GM18858 (cell line): ENCODE results near the gene SEL1L2.

Experiments
- ATAC-seq: cut with Tn5 transposase; IDR thresholded peaks from one replicate; pipeline ENCODE4 v1.9.1; 2021; ENCODE audit not compliant: unreplicated experiment

Gene SEL1L2

DNA sequence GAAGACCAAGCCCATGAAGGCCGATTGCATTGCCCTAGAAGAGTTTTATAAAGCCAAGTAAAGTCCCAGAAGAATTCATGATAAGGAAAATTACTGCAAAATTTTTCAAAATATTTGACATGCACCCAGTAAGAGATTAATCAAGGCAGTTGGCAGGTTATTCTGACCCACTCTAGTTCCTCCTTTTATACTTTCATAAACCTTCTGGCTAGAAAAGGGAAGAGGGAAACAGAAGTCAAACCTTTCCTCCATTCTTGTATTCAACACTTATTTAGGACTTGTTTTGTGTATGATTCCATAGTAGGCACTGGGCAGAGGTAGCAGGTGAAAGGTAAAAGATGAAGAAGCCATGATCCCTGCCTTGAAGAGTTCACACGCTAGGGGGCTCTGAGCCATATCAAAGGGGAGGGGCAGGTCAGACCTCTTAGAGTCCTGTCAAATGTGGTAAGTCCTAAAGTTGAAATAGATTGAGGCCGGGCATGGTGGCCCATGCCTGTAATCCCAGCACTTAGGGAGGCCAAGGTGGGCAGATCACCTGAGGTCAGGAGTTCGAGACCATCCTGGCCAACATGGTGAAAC is 120.2 kb downstream of the SEL1L2 start:
- ATAC-seq = no peak

DNA sequence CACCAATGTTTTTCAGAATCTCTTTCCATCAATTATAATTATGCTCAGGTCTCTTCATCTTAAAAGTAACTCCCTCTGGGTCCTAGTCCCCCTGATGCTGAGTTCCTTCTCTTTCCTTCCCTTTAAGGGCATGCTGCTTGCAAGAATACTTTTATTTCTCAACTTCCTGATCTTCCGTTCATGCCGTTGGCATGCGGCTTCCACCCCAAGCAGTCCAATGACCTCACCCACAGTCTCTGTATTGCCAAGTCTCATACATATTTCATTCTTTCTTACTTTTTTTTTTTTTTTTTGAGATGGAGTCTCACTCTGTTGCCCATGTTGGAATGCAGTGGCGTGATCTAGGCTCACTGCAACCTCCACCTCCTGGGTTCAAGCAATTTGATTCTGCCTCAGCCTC is 122.1 kb downstream of the SEL1L2 start:
- ATAC-seq = no peak

DNA sequence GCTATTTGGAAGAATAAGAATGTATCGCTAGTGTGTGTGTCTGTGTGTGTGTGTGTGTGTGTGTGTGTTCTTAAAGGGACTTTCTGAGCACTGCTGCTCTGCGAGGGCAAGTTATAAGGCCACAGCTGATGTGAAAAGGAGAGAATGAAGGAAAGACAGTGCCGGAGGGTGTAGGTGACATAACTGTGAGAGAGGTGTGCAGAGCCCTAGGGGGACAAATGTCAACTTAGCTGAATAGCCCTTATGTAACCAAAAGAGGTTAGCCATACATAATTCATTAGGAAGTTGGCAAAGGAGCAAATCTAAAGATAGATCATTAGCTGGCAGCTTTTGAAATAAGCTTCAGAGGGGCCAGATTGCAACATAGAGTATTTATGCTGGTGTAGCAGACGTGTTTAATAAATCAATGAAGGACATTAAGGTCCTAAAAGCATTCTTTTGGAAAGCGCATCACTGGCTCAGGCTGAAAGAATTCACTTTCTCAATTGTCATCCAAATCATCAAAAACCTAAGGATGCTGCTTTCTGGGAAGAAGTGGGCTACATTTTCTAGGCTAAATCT is 124.5 kb downstream of the SEL1L2 start:
- ATAC-seq = no peak

DNA sequence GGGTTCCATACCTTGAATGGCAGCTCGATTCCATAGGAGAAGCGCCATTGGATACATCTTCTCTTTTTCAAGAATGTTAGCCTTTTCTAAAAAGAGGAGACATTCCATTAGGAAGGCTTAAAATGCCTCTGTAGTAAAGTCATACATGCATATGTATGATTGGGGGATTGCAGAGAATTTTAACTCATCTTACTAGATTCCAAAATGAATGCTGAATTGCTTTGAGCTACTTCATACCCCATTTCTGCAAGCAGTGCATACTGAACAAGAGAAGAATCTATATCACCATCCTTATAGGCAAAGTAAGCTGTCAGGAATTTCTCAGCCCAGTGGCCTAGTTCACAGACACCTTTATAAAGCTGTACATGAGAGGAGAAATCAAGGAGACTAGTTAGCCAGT is 125.3 kb downstream of the SEL1L2 start:
- no peak for ATAC-seq

DNA sequence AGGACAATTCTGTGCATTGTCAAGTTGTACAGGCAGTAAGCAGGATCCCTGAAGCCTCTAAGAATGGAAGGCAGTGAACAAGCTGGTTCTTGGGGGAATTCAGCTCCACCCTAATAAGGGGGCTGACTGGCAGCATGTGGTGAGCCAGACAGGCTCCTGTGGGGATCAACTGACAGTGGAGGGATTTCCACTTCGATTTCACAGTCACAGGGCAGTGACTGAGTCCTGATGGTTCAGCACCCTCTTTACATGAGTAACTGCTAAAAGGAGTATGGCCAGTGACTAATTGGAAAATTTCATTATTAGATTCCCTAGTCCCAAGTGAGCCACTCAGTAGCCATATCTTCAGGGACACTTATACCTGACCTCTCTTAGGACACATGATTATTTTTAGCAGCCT is 127.2 kb downstream of the SEL1L2 start:
- ATAC-seq = no peak

DNA sequence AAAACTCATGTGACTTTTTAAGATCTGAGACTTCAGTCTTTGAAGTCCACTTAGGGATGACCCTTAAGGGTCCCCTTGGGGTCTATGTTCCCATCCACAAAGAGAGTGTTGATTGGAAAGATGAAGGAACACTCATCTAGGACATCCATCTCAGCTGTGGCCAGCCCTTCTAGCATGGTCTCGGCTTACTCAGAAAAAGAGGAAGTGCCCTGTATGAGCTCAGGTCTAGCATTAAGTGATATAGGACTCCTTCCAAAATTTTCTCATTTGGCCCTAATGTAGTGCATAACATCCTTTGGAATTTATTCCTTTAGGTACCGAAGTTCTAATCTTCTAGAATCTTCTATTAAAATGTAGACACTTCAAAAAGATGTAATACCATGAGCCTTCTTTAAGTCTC is 128.2 kb downstream of the SEL1L2 start:
- ATAC-seq = no peak

DNA sequence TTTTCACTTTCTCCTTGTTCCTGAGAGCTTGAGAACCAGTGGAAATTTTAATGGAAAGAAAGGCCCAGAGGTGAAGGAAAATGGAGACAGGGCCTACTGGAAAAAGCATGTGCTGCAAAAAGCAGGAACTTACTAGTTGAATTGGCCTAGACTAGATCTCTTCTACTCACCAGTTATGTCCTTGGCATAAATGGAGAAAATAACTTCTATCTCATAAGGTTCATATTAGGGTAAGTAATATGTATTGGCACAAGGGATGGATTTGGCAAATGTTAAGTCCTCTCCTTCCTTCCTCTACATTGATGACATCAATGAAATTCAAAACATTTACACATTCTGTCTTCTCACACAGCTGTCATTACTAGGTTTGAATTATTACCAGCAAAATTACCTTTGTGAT is 131.5 kb downstream of the SEL1L2 start:
- no peak for ATAC-seq

DNA sequence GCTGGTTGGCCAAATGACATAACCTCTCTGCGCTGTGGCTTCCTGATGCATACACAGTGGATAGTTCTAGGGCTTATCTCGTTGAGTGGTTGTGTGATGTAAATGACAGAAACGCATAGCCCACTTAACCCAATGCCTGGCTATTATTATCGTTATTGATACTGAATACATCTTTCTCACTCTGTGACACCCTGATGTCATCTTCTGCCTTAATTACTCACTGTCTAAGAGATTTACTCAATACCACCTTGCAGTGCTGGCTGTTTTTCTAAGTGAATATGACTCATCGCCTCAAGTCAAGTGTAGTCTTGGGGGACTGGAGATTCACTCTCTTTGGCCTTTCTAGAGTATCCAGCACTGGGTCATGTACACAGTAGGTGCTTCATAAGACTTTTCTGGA is 132.0 kb downstream of the SEL1L2 start:
- ATAC-seq = no peak

DNA sequence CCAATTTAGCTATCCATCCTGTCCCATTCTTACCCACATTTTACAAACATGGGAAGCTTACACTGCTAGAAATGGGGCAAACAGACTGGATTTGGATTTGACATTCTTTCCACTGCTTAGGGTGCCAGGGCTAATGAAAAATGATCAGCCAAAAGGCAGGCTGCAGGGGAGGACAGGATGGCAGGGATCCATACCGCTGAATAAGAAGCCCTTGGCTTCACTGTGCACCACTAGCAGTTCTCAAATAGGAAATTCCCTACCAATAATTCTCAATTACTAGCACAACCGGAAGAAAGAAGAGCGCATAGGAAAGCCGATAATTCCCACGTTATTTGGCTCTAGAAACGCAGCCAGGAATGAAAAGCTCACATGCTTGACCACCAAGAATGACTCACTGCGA is 132.5 kb downstream of the SEL1L2 start:
- ATAC-seq = no peak

DNA sequence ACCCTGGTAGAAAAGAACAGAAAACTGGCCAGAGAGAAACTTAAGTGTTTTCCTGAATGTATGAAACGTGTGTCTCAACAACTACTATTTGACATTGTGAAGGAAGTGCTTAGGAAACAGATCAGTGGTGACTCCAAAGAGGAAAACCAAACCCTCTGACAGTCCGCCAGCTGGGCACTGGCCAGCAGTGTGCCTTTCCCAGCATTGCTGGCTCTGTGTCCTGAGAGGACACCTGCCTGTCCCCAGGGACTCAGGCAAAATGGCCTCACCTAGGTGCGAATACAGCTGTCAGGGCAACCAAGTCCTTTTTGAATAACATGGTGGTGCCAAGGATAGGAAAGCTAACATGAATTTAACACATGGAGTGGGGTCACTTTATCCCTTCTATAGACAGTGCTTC is 133.1 kb downstream of the SEL1L2 start:
- no peak for ATAC-seq

DNA sequence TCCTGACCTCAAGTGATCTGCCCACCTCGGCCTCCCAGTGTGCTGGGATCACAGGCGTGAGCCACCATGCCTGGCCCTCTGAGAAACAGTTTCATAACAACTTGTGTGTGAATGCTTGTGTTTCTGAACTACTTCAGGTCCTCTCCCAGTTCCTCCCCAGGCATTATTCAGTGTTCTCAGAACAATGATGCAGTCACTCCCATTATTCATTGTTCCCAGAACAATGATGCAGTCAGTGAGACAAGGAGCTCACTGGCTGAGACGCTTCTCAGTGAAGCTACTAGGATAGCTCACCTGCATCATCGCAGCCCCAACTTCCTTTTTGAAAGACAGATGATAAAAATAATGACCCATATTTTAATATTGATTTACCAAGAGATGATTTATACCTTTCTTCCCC is 134.1 kb downstream of the SEL1L2 start:
- no peak for ATAC-seq

DNA sequence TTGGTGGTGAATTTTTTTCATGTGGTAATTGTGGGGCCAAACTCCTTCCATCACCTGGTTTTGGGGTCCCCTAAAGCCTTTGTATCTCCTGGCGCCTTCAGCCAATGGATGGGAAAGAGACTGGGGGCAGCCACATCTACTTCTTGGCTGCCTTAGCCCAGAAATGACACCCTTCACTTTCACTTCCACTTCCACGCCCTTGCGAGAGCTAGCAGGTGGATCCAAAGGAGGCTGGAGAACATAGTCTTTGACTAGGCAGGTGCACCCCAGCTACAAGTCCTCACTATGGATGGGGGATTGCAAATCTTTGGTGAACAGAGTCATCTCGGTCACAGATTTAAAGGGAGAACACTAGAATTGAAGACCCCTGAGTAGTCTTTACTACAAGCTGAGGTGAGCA is 134.8 kb downstream of the SEL1L2 start:
- no peak for ATAC-seq

DNA sequence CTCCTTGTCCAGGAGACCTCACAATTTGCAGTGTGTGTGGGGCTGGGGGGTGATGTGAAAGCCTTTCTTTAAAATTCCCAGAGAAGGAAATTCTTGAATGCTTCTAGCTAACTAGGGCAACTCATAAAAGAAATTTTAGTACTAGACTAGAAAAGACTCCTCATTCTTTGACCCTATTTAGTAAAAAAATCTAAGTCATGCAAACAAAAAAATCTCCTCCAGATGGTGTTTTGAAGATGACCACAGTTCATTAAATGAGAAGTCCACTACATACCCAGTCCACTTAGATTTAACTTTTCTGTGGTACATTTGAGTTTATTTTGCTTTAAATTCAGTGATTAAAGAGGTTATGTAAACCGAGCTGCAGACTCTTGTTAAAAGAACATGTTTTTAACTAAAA is 138.1 kb downstream of the SEL1L2 start:
- no peak for ATAC-seq

DNA sequence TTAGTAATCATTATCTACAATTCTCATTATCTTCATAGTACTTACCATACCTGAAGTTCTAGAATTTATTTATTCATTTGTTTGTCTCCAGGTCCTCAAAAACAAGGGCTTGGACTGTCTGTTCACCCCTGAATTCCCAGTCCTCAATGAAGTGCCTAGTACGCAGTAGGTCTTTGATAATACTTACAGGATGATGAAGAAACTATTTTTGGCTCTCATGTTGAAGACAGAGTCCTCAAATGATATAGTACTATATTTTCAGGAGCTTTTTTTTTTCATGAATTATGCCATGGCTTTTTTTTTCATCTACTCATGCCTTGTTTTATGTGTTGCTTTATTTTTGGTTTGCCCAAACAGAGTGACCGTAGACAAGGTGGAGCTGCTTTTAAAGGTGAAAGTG is 139.1 kb downstream of the SEL1L2 start:
- no peak for ATAC-seq

DNA sequence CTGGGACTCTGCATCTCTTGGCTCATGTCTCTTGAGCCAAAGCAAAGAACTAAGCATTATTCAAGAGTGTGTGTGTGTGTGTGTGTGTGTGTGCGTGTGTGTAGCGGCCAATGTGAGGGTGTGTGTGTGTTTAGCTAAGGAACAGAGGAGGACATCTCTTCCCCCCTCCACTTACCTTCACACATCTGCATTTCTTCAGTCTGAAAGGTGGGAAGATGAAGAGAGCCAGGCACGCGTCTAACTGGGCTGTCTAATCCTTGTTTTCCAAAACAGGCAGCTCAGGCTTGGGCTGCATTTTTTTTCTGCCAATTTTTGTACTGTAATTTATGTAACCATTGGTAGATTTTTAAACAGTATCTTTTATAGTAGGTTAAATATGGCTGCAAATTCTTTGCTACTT is 146.1 kb downstream of the SEL1L2 start:
- no peak for ATAC-seq

DNA sequence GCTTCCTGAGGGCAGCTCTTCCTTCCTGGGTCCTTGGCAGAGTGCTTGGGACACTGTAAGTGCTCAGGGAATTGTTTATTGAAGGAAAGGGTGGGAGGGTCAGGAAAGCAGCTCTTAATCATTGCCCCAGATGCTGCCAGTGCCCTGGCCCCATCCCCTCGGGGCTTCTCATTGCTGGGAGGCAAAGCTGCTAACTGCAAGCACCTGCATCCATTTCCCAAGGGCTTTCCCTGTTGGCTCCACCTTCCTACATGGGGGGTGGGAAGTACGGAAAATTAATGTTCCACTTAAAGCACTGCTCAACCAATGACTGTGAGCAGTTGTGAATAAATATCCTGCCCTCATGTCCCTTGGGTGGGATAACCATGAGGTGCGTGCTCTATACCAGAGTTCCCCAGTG is 149.2 kb downstream of the SEL1L2 start:
- no peak for ATAC-seq

DNA sequence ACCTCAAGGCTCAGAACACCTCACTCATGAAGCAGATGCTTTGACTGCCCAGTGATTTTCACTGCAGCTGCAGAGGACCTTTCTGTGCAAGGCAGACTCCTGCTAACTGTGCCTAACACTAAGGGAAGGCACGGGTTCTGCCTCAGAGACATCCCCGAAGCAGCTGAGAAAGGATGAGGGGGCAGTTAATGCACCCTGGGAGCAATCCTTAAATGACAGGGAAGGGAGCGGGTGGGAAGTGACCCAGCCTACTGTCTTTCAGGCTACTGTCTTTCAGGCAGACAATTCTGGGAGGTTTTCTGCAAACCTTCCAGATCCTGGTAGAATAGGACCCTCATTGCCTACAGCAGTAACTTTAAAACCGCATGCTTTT is 150.3 kb downstream of the SEL1L2 start:
- ATAC-seq = no peak

DNA sequence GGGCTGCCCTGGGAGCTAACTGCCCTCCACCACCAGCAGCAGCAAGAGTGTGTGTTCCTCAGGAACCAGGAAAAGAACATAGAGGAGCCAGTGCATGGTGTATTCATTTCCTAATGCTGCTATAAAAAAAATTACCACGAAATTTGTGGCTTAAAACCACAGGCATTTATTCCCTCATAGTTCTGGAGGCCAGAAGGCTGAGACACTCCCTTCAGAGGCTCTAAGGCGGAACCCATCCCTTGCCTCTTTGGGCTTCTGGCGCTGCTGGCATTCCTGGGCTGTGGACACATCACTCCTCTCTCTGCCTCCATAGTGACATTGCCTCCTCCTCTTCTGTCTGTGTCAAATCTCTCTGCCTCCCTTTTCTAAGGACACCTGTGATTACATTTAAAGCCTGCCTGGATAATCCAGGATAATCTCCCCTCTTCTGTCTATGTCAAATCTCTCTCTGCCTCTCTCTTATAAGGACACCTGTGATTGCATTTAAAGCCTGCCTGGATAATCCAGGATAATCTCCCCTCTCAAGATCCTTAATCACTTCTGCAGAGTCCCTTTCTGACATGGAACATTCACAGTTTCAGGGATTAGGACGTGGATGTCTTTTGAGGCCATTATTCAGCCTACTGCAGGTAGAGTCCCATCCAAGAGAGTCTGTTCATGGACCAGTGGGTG is 150.9 kb downstream of the SEL1L2 start:
- ATAC-seq = no peak

DNA sequence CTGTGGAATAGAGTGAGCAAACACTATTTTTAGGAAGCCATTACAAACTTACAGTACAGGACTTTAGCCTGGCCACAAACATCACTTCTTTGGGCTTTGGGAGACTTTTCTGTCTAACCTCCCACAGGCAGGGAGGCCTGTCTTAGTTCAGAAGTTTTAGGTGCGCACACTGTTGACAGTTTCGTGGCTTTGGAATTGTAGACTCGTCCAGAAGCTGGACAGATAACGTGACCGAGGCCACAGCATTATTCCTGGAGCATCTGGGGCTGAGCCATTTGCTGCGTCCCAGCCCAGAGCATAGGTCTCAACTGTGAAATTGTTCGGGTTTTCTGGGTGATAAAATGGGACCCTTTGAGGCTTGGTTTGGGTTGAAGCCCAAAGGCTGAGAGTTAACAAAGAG is 151.8 kb downstream of the SEL1L2 start:
- no peak for ATAC-seq

DNA sequence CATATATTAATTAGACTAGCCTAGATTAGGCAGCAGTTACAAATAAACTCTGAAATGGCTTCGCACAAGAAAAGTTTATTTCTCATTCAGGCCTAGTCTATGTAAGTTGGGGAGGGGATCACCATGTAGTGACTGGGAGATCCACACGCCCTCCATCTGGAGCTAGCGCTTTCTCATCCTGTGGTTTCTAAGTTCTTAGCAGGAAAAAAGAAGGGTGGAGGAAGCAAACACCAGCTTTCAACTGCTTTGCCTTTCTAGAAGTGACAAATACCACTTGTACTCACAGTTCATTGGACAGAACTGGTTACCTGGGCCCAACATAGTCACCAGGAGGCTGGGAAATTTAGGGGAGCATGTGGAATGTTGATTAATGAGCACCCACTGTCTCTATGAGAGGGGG is 158.9 kb downstream of the SEL1L2 start:
- no peak for ATAC-seq

DNA sequence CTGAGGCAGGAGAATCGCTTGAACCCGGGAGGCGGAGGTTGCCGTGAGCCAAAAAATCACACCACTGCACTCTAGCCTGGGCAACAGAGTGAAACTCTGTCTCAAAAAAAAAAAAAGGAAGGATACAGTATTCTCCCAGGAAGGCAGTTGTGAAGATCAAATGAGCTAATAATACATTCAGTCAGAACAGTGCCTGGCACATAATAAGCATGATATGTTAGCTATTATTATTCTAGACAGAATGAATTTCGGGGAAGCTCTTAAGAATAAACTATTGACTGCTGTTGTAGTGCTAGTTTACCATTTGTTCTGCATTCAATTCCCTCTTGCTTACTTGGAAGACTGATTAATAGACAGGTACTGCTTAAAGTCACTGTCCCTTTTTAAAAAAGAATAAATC is 164.9 kb downstream of the SEL1L2 start:
- no peak for ATAC-seq

DNA sequence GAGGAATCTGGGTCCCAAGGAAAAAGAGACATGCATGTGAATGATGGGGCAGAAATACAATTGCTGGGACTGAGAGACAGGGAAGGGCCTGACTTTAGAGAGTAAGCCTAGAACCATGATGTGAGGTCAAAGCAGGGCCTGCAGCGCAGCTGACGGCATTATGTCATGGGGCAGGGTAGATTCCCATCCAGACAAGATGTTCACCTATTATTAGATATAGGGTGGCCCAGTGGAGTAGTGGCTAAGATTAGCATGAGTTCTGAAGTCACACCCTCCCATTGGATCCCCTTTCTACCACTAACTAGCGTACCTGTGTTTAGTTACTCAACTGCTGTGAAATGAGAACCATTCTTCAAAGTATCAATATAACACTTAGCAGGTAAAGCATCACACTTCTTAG is 166.0 kb downstream of the SEL1L2 start:
- no peak for ATAC-seq

DNA sequence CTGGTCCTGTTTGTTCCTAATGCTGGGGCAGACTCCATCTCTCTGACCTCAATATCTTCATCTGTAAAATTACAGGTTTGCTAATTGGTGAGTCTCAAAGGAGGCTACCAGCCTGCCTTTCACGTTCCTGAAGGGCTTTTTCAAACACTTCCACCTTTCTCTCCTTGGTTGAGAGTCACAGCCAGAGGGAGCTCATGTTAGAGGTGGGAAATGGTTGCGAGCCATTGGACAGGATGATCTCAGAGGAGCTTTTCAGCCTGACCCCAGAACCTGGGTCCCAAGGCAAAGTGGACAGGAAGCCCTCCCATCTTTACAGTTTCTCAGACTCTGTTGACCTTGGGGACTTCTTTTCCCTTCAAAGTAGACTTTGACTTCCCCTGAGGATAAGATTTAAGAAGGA is 168.0 kb downstream of the SEL1L2 start:
- ATAC-seq = no peak
